DOHH2 (cell line): ENCODE data around the gene SORBS1.

Experiments
- H3F3A ChIP-seq: fragments of 200-600 bp; sonication (generic), shearing (Covaris generic); 2 replicates; pipeline ENCODE4 v1.6.0; 2016; ENCODE audit warnings: antibody characterized with exemption, mild to moderate bottlenecking; ENCODE audit not compliant: control insufficient read depth, insufficient read depth
- H3K27ac ChIP-seq: fragments of 200-600 bp; sonication (generic); 2 replicates; pipeline ENCODE4 v1.5.1; 2014; ENCODE audit warnings: low read depth, mild to moderate bottlenecking, low read length, moderate library complexity
- H3K27me3 ChIP-seq: fragments of 200-600 bp; sonication (generic); 2 replicates; pipeline ENCODE4 v1.6.1; 2014; ENCODE audit warnings: mild to moderate bottlenecking, low read length, mixed read lengths; ENCODE audit not compliant: control insufficient read depth
- H3K36me3 ChIP-seq: fragments of 200-600 bp; sonication (generic); 2 replicates; pipeline ENCODE4 v1.6.1; 2014; ENCODE audit warnings: mild to moderate bottlenecking, low read length, moderate library complexity, mixed read lengths; ENCODE audit not compliant: control insufficient read depth
- H3K4me1 ChIP-seq: fragments of 200-600 bp; sonication (generic); 2 replicates; pipeline ENCODE4 v1.6.1; 2014; ENCODE audit warnings: mild to moderate bottlenecking, low read length, mixed read lengths; ENCODE audit not compliant: control insufficient read depth
- H3K4me2 ChIP-seq: fragments of 200-600 bp; sonication (generic); 2 replicates; pipeline ENCODE4 v1.6.0; 2014; ENCODE audit warnings: mild to moderate bottlenecking, low read length, moderate library complexity
- H3K4me3 ChIP-seq: fragments of 200-600 bp; sonication (generic); 2 replicates; pipeline ENCODE4 v1.5.1; 2014; ENCODE audit warnings: mild to moderate bottlenecking, low read length, mixed read lengths
- H3K79me2 ChIP-seq: fragments of 200-600 bp; sonication (generic); 2 replicates; pipeline ENCODE4 v1.6.1; 2014; ENCODE audit warnings: mild to moderate bottlenecking, low read length, mixed read lengths; ENCODE audit not compliant: control insufficient read depth
- H3K9me2 ChIP-seq: fragments of 200-600 bp; sonication (generic); replicated peaks from 2 replicates; pipeline ENCODE4 v1.6.1; 2014; ENCODE audit warnings: mild to moderate bottlenecking, low read length, mixed read lengths; ENCODE audit not compliant: control insufficient read depth
- H3K9me3 ChIP-seq: fragments of 200-600 bp; sonication (generic); 2 replicates; pipeline ENCODE4 v1.6.1; 2014; ENCODE audit warnings: antibody characterized with exemption, low read length, mixed read lengths; ENCODE audit not compliant: control insufficient read depth, insufficient read depth
- H4K20me1 ChIP-seq: fragments of 200-600 bp; sonication (generic); 2 replicates; pipeline ENCODE4 v1.6.0; 2014; ENCODE audit warnings: low read depth, mild to moderate bottlenecking, antibody characterized with exemption, low read length, moderate library complexity; ENCODE audit not compliant: control insufficient read depth, insufficient read depth
- CTCF ChIP-seq: fragments of 200-600 bp; sonication (generic); IDR thresholded peaks from one replicate; pipeline ENCODE4 v1.5.1; 2014; ENCODE audit warnings: antibody characterized with exemption, mild to moderate bottlenecking, low read depth, low read length; ENCODE audit not compliant: poor library complexity, severe bottlenecking
- EZH2phosphoT487 ChIP-seq: fragments of 200-600 bp; sonication (generic); IDR thresholded peaks from 2 replicates; pipeline ENCODE4 v1.6.1; 2017; ENCODE audit warnings: borderline replicate concordance, mild to moderate bottlenecking, antibody characterized with exemption, low read length, moderate library complexity, mixed read lengths

SORBS1 gene

DNA sequence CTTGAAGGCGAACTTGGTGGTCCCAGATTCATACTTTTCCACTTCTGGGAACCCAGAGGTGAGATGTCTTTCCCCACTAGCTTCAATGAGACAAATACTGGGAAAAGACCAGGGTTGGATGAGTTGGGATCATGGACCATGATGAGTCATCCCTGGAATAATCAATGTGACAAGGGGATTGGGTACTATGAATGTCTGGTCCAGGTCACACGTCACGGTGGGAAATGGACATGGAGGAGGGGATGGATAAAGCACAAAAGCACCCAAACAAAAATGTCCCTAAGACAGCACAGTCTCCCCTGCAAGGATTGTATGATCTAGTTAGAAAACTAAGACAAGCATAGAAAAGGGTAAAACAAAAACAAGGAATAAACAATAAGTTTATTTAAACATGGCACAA, 12.4 kb upstream of the SORBS1 start:
- Histone ChIP-seq H3K36me3 (no peaks in the 10 kb centered on the region), H3K79me2 (no peaks in the 10 kb centered on the region), H3K9me3 (no peaks in the 10 kb centered on the region), H3K4me3 (no peak overlapping the region), H4K20me1 (no peaks in the 10 kb centered on the region), H3K4me1 (no peaks in the 10 kb centered on the region), H3K27me3 (peaks cover 18% of the 10 kb centered on the region; the same call in 1 of the 2 replicates), H3K4me2 (no peak overlapping the region), H3K27ac (no peak overlapping the region), H3F3A (no peaks in the 10 kb centered on the region), H3K9me2 (no peaks in the 10 kb centered on the region)
- TF ChIP-seq CTCF, result no peak
- no peak for TF ChIP-seq EZH2phosphoT487

DNA sequence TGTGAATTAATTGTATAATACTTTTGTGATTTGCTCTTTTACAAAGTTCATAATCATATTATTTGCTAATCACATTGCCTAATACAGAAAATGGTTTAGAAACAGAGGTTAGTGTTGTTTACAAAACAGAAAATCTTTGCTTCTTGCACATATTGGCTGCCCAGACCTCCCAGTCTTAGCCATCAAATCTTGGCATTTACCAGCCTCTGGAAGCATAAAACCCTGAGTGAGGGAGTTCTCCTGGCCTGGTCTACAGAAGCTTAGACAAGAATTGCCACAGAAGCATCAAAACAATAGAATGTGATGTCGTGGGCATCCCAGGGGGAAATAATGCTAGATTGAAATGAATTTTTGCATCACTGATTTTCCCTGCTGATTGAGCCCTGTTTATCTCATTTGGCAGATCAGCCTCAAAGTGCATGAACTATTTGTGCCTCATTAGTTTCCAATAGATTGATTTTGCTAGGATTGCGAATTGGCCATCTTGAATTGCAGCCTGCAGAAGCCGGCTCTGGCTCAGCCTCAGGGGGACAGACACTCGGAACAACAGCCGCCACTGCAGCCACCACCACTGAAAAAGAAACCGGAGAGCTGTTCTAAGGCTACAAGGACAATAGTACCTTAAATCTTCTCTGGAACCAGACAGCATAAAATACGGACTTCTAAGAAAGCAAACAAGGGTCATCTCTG, 11.1 kb upstream of the SORBS1 start:
- Histone ChIP-seq H3K27me3 (peaks cover 17% of the 10 kb centered on the region; the same call in 1 of the 2 replicates), H3K36me3 (no peaks in the 10 kb centered on the region), H3F3A (no peaks in the 10 kb centered on the region), H3K4me2 (no peak overlapping the region), H3K9me2 (no peaks in the 10 kb centered on the region), H3K79me2 (no peaks in the 10 kb centered on the region), H4K20me1 (no peaks in the 10 kb centered on the region), H3K4me1 (no peaks in the 10 kb centered on the region), H3K27ac (no peak overlapping the region), H3K9me3 (no peaks in the 10 kb centered on the region), H3K4me3 (no peak overlapping the region)
- no peak for TF ChIP-seq EZH2phosphoT487
- TF ChIP-seq CTCF, result no peak

DNA sequence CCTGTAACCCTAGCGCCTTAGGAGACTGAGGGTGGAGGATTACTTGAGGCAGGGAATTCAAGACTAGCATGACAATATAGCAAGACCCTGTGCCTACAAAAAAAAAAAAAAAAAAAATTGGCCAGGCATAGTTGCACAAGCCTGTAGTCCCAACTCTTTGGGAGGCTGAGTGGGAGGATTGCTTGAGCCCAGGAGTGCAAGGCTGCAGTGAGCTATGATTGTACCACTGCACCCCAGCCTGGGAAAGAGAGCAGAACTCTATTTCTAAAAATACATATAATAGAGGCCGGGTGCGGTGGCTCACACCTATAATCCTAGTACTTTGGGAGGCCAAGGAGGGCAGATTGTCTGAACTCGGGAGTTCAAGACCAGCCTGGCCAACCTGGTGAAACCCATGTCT, 10.2 kb upstream of the SORBS1 start:
- TF ChIP-seq CTCF (no peak), EZH2phosphoT487 (no peak)

More for the DNA sequence above, 10.2 kb upstream of the SORBS1 start:
- no peak overlapping the region for H3K4me2 ChIP-seq
- H3K9me3 ChIP-seq, result no peaks in the 10 kb centered on the region
- no peaks in the 10 kb centered on the region for H3K9me2 ChIP-seq
- no peak overlapping the region for H3K27ac ChIP-seq
- peaks cover 17% of the 10 kb centered on the region; the same call in 1 of the 2 replicates for H3K27me3 ChIP-seq
- no peaks in the 10 kb centered on the region for H3K4me1 ChIP-seq
- H4K20me1 ChIP-seq, result no peaks in the 10 kb centered on the region
- no peaks in the 10 kb centered on the region for H3K36me3 ChIP-seq
- H3F3A ChIP-seq, result no peaks in the 10 kb centered on the region
- H3K79me2 ChIP-seq, result no peaks in the 10 kb centered on the region
- H3K4me3 ChIP-seq, result no peak overlapping the region
